Psoas muscle (tissue), 8 donors: ENCODE data around the gene MOB3B. TPM values are rescaled to one million over a fixed set of nuclear protein-coding genes. Genes with fewer than 3 reads are reported as not detected.
A peak's percentile ranks its signal among the peaks of the same experiment; 100 is the strongest.

ENCODE experiments used
- ATAC-seq, 4 donors: fragments of 200-7000 bp; cut with Tn5 transposase; one replicate each; pipeline ENCODE4 v1.9.1; 2020; ENCODE audit warnings: moderate library complexity in 3 of 4, mild to moderate bottlenecking in 2 of 4
- DNase-seq, 2 donors: peaks; one replicate each; pipeline ENCODE4 v3.0.0-alpha.2; 2020
- H3K27ac ChIP-seq: fragments of 200-600 bp; one replicate; pipeline ENCODE4 v1.8.0; 2022
- H3K27me3 ChIP-seq, 3 donors: fragments of 200-600 bp in 1 of 3; one replicate each; pipeline versions ENCODE4 v1.6.1 to v1.8.0; 2013 to 2022; ENCODE audit warnings: low read length in 2 of 3, mild to moderate bottlenecking in 2 of 3, moderate library complexity in 1 of 3; ENCODE audit not compliant: insufficient read depth in 3 of 3
- H3K36me3 ChIP-seq, 2 donors: fragments of 200-600 bp in 1 of 2; one replicate each; pipeline versions ENCODE4 v1.6.1 to v1.8.0; 2013 to 2022; ENCODE audit warnings: low read depth in 1 of 2, mild to moderate bottlenecking in 1 of 2, moderate library complexity in 1 of 2; ENCODE audit not compliant: insufficient read depth in 1 of 2
- H3K4me1 ChIP-seq: fragments of 200-600 bp; one replicate; pipeline ENCODE4 v1.8.0; 2022
- H3K4me3 ChIP-seq: fragments of 200-600 bp; one replicate; pipeline ENCODE4 v1.8.0; 2022; ENCODE audit warnings: mild to moderate bottlenecking
- H3K9me3 ChIP-seq: fragments of 200-600 bp; one replicate; pipeline ENCODE4 v1.8.0; 2022
- CTCF ChIP-seq: fragments of 200-600 bp; IDR thresholded peaks from one replicate; pipeline ENCODE4 v1.8.0; 2022; ENCODE audit warnings: antibody characterized with exemption
- WGBS, 3 donors: extraction: QIAGEN DNeasy Blood & Tissue Kit; methylation state at CpG; one replicate each; pipeline versions ENCODE4 v1.1.6 to v1.1.7; 2013; 5-methylcytosine and 5-hydroxymethylcytosine counted together
- intact Hi-C, 2 donors: fragments of 100-400 bp; cut with DNase I; formaldehyde crosslinking; loops; one replicate each; pipeline versions ENCODE4 v1.11.0 to v1.14.2; 2022
- long read RNA-seq, 2 donors: library from polyadenylated mRNA; unstranded; transcript quantifications; one replicate each; pipeline ENCODE4 v2.0.0, GENCODE V29; 2021
- polyA plus RNA-seq, 3 donors: library from polyadenylated mRNA; stranded (reverse); fragments of 200-250 nt; gene quantifications; one replicate each; pipeline ENCODE4 v1.2.3, GENCODE V29; 2013
- total RNA-seq, 4 donors: library from RNA; stranded (reverse); fragmentation: NEBNext Ultra II Directional in 2 of 4; extraction: Animal tissue kit (Norgen Biotek cat#: 25700) in 2 of 4; gene quantifications; one replicate each; pipeline versions ENCODE4 v1.2.1 to v1.2.4, GENCODE V29; 2021 to 2023
- donor health status: healthy with polysubstance abuse.
- donor health status: DM: no; HTN: no; CAD: no; lungs with moderate emphysema.
- donor health status: Bipolar disorder and iron deficiency.
- donor health status: healthy.
- donor health status: DM: yes; HTN: yes; CAD: no.
- donor health status: DM: no; HTN: no; CAD: no.
- donor health status: DM: no; HTN: no; CAD: no.
- donor health status: DM: yes; HTN: yes; CAD: no.

Gene MOB3B
- 1 to 10 TPM; 1.1 to 4.5 (median 1.9) TPM for total RNA-seq
- 1 to 10 TPM in 2 of 3 donors, under 1 TPM in 1; 0.57 to 3.8 (median 1.8) TPM for polyA plus RNA-seq
- long read RNA-seq, donor 1, full-length matches to known transcripts: 2 of 2 reads
- long read RNA-seq, donor 1, partial matches to known transcripts: 0 of 2 reads
- long read RNA-seq, donor 1, other reads (novel, unspliced or antisense): 0 of 2 reads
- long read RNA-seq, donor 2, full-length matches to known transcripts: 10 of 13 reads
- long read RNA-seq, donor 2, partial matches to known transcripts: 0 of 13 reads
- long read RNA-seq, donor 2, other reads (novel, unspliced or antisense): 3 of 13 reads

DNA sequence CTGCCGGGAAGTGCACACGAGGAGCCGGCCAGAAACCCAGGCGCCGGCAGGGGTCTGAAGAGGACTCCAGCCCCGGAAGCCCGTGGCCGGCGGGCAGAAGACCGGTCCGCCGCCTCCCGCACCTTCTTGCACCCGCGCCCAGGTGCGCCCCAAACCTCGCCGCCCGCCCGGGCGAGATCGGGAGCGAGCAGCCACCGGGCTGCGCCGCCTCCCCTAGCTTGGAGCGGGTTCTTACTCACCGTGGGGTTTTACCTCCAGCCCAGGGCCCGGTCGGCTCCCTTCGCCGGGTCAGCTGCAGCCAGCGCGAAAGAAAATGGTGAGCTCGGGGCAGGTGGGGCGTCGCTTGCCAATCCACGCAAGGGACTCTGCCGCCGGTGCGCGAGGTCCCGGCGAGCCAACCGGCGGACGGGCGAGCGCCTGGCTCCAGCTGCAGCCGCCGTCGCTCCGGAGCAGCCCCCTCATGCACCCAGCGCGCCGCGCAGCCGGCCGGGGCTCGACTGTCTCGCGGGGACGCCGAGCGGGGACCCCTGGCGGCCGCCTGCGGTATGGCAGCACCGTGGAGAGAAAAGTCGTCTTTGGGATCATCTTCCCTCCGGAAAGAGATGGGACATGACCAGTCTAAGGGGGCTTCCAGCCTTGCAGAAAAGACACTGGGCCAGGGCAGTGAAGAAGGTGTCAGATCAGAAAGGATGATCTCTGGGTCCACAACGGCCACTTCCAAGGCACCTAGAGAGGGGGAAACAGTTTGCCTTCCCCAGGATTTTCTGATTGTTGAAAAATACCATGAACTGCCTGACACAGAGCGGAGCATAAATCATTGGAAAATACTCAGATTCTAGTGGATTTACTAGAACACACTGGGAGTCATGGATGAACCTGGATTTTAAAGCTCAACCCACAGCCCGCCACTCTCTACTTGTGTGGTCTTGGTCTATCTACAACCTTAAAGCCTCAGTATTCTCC is at the start of gene MOB3B:
TSS of gene MOB3B (minus strand) at position 499 of the 963 bp plus-strand sequence. CDS start 74,264 bp downstream, outside the sequence.
- TF ChIP-seq CTCF: peak; percentile 97
- Histone ChIP-seq H3K36me3 (no peaks in the 10 kb centered on the region), H3K9me3 (no peaks in the 10 kb centered on the region), H3K27me3 (no peaks in the 10 kb centered on the region), H3K4me3 (peak within 1 kb of the TSS; percentile 83), H3K4me1 (no peaks in the 10 kb centered on the region), H3K27ac (peak within 1 kb of the TSS; percentile 77)
- 3% methylated on average over 60 to 74 of the region's 74 CpGs for WGBS, 3 donors
- intact Hi-C loops: loop anchor here (2.0 to 5.0 kb wide), 5 partner anchors 42 to 197 kb away; no protein-coding TSS in a partner anchor
- ATAC-seq (peak; percentile 89 to 94 (median 92)), DNase-seq (peak; percentile 85 to 93)

DNA sequence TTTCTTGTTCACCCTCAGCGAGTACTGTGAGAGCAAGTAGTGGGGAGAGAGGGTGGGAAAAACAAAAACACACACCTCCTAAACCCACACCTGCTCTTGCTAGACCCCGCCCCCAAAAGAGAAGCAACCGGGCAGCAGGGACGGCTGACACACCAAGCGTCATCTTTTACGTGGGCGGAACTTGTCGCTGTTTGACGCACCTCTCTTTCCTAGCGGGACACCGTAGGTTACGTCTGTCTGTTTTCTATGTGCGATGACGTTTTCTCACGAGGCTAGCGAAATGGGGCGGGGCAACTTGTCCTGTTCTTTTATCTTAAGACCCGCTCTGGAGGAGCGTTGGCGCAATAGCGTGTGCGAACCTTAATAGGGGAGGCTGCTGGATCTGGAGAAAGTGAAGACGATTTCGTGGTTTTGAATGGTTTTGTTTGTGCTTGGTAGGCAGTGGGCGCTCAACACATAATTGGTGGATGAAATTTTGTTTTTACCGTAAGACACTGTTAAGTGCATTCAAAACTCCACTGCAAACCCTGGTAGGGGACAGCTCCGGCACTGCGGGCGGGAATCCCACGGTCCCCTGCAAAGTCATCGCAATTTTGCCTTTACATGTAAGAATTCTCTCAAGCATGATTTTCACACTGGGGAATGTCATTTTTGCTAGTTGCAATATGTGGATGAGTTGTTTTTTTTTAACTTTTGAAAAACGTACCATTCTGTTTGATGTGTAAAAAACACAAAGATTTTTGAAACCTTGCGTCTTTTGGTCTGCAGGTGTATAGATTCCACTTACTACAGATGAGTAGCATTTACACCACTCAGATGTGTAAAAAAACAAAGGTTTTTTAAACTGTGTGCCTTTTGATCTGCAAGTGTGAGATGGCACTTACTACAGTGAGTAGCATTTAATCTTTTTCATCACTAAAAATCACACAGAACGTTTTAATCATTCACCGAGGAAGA is 44.3 kb upstream of the MOB3B start:
- Histone ChIP-seq H3K4me3 (peak overlapping the region; percentile 88), H3K9me3 (peaks cover 3% of the 10 kb centered on the region), H3K4me1 (peaks cover 11% of the 10 kb centered on the region), H3K36me3 (peaks cover 0 to 2% of the 10 kb centered on the region in 2 donors), H3K27me3 (no peaks in the 10 kb centered on the region), H3K27ac (peak overlapping the region; percentile 97)
- ATAC-seq (peak; percentile 91 to 94 (median 92)), DNase-seq (peak; percentile 94 to 96)
- TF ChIP-seq CTCF: peak; percentile 2
- intact Hi-C loops: no loop called here
- WGBS, 3 donors: 2 to 3% (median 2%) methylated on average over 34 to 35 of the region's 35 CpGs

GRCh38 chr9:27572918-27573633 is 43.5 kb upstream of the MOB3B start, which contains the start of gene C9orf72:
Gene C9orf72, minus strand, starts transcription at chr9:27573481. Its CDS starts 6,361 bp downstream, at chr9:27567120.
- 0 to 1% (median 1%) methylated on average over 42 to 71 of the region's 72 CpGs for WGBS, 3 donors
- TF ChIP-seq CTCF: no peak
- Histone ChIP-seq H3K27me3 (no peaks in the 10 kb centered on the region), H3K27ac (peak within 1 kb of the TSS; percentile 97), H3K4me3 (peak within 1 kb of the TSS; percentile 88), H3K4me1 (peaks cover 11% of the 10 kb centered on the region), H3K9me3 (peaks cover 1% of the 10 kb centered on the region), H3K36me3 (peaks cover 0 to 2% of the 10 kb centered on the region in 2 donors)
- intact Hi-C loops: no loop called here
- DNase-seq: peak; percentile 78 to 89
- peak; percentile 93 to 95 (median 94) for ATAC-seq
